Measurements from ENCODE around the gene KCNMA1.

The KCNMA1 gene

GRCh38 chr10:77380723-77381122, 256.9 kb downstream of the KCNMA1 start:
- Mint-ChIP-seq H3K27ac (no peak overlapping the region), H3K4me1 (ENCODE audit: low read depth) (no peaks in the 10 kb centered on the region), H3K9me3 (no peaks in the 10 kb centered on the region), H3K27me3 (ENCODE audit: low read depth) (peaks cover 13% of the 10 kb centered on the region), H3K4me3 (no peak overlapping the region), H3K36me3 (ENCODE audit: low read depth) (no peaks in the 10 kb centered on the region)

- Mint-ChIP-seq H3K27me3 (ENCODE audit: low read depth) (peaks cover 8% of the 10 kb centered on the region), H3K4me1 (ENCODE audit: low read depth) (no peaks in the 10 kb centered on the region), H3K9me3 (no peaks in the 10 kb centered on the region), H3K4me3 (no peak overlapping the region), H3K27ac (no peak overlapping the region), H3K36me3 (ENCODE audit: low read depth) (no peaks in the 10 kb centered on the region)
These were observed 257.4 kb downstream of the KCNMA1 start for GRCh38 chr10:77380191-77380590.

GRCh38 chr10:77378366-77379349, 258.9 kb downstream of the KCNMA1 start:
- no peaks in the 10 kb centered on the region for H3K9me3 Mint-ChIP-seq
- H3K4me3 Mint-ChIP-seq: no peak overlapping the region
- no peaks in the 10 kb centered on the region for H3K36me3 Mint-ChIP-seq (ENCODE audit: low read depth)
- H3K27me3 Mint-ChIP-seq (ENCODE audit: low read depth): peaks cover 8% of the 10 kb centered on the region
- H3K27ac Mint-ChIP-seq: no peak overlapping the region
- no peaks in the 10 kb centered on the region for H3K4me1 Mint-ChIP-seq (ENCODE audit: low read depth)

GRCh38 chr10:77377678-77378352, 259.8 kb downstream of the KCNMA1 start:
- no peaks in the 10 kb centered on the region for H3K4me1 Mint-ChIP-seq (ENCODE audit: low read depth)
- no peaks in the 10 kb centered on the region for H3K9me3 Mint-ChIP-seq
- no peak overlapping the region for H3K4me3 Mint-ChIP-seq
- no peak overlapping the region for H3K27ac Mint-ChIP-seq
- no peaks in the 10 kb centered on the region for H3K36me3 Mint-ChIP-seq (ENCODE audit: low read depth)
- H3K27me3 Mint-ChIP-seq (ENCODE audit: low read depth): peaks cover 8% of the 10 kb centered on the region

- H3K4me3 Mint-ChIP-seq: no peak overlapping the region
- H3K9me3 Mint-ChIP-seq: peaks cover 6% of the 10 kb centered on the region
- H3K36me3 Mint-ChIP-seq (ENCODE audit: low read depth): no peaks in the 10 kb centered on the region
- H3K27ac Mint-ChIP-seq: no peak overlapping the region
- peaks cover 8% of the 10 kb centered on the region for H3K27me3 Mint-ChIP-seq (ENCODE audit: low read depth)
- H3K4me1 Mint-ChIP-seq (ENCODE audit: low read depth): no peaks in the 10 kb centered on the region
These were observed 260.6 kb downstream of the KCNMA1 start for GRCh38 chr10:77377034-77377433.

- Mint-ChIP-seq H3K9me3 (peaks cover 14% of the 10 kb centered on the region), H3K4me3 (no peak overlapping the region), H3K27ac (no peak overlapping the region), H3K36me3 (ENCODE audit: low read depth) (no peaks in the 10 kb centered on the region), H3K27me3 (ENCODE audit: low read depth) (no peaks in the 10 kb centered on the region), H3K4me1 (ENCODE audit: low read depth) (no peaks in the 10 kb centered on the region)
These were observed 263.4 kb downstream of the KCNMA1 start for GRCh38 chr10:77374189-77374656.

- no peak overlapping the region for H3K27ac Mint-ChIP-seq
- no peaks in the 10 kb centered on the region for H3K4me1 Mint-ChIP-seq (ENCODE audit: low read depth)
- no peak overlapping the region for H3K4me3 Mint-ChIP-seq
- H3K9me3 Mint-ChIP-seq: peaks cover 14% of the 10 kb centered on the region
- H3K36me3 Mint-ChIP-seq (ENCODE audit: low read depth): no peaks in the 10 kb centered on the region
- no peaks in the 10 kb centered on the region for H3K27me3 Mint-ChIP-seq (ENCODE audit: low read depth)
These were observed 265.5 kb downstream of the KCNMA1 start for GRCh38 chr10:77371848-77372799.

GRCh38 chr10:77371421-77371820, 266.2 kb downstream of the KCNMA1 start:
- H3K4me1 Mint-ChIP-seq (ENCODE audit: low read depth): no peaks in the 10 kb centered on the region
- H3K4me3 Mint-ChIP-seq: no peak overlapping the region
- peaks cover 14% of the 10 kb centered on the region for H3K9me3 Mint-ChIP-seq
- no peaks in the 10 kb centered on the region for H3K36me3 Mint-ChIP-seq (ENCODE audit: low read depth)
- no peak overlapping the region for H3K27ac Mint-ChIP-seq
- H3K27me3 Mint-ChIP-seq (ENCODE audit: low read depth): no peaks in the 10 kb centered on the region

GRCh38 chr10:77368006-77368405, 269.6 kb downstream of the KCNMA1 start:
- H3K4me3 Mint-ChIP-seq: no peak overlapping the region
- no peak overlapping the region for H3K27ac Mint-ChIP-seq
- peaks cover 14% of the 10 kb centered on the region for H3K9me3 Mint-ChIP-seq
- no peaks in the 10 kb centered on the region for H3K4me1 Mint-ChIP-seq (ENCODE audit: low read depth)
- no peaks in the 10 kb centered on the region for H3K36me3 Mint-ChIP-seq (ENCODE audit: low read depth)
- no peaks in the 10 kb centered on the region for H3K27me3 Mint-ChIP-seq (ENCODE audit: low read depth)

GRCh38 chr10:77363210-77363609, 274.4 kb downstream of the KCNMA1 start:
- Mint-ChIP-seq H3K27ac (no peak overlapping the region), H3K4me1 (ENCODE audit: low read depth) (no peaks in the 10 kb centered on the region), H3K27me3 (ENCODE audit: low read depth) (no peaks in the 10 kb centered on the region), H3K4me3 (no peak overlapping the region), H3K9me3 (no peaks in the 10 kb centered on the region), H3K36me3 (ENCODE audit: low read depth) (no peaks in the 10 kb centered on the region)

GRCh38 chr10:77361831-77362230, 275.8 kb downstream of the KCNMA1 start:
- no peak overlapping the region for H3K4me3 Mint-ChIP-seq
- no peak overlapping the region for H3K27ac Mint-ChIP-seq
- H3K9me3 Mint-ChIP-seq: no peaks in the 10 kb centered on the region
- no peaks in the 10 kb centered on the region for H3K27me3 Mint-ChIP-seq (ENCODE audit: low read depth)
- H3K36me3 Mint-ChIP-seq (ENCODE audit: low read depth): no peaks in the 10 kb centered on the region
- H3K4me1 Mint-ChIP-seq (ENCODE audit: low read depth): no peaks in the 10 kb centered on the region

GRCh38 chr10:77361426-77361825, 276.2 kb downstream of the KCNMA1 start:
- H3K4me3 Mint-ChIP-seq: no peak overlapping the region
- H3K36me3 Mint-ChIP-seq (ENCODE audit: low read depth): no peaks in the 10 kb centered on the region

GRCh38 chr10:77360835-77361234, 276.8 kb downstream of the KCNMA1 start:
- Mint-ChIP-seq H3K36me3 (ENCODE audit: low read depth) (no peaks in the 10 kb centered on the region), H3K4me1 (ENCODE audit: low read depth) (no peaks in the 10 kb centered on the region), H3K27ac (no peak overlapping the region), H3K4me3 (no peak overlapping the region), H3K27me3 (ENCODE audit: low read depth) (no peaks in the 10 kb centered on the region), H3K9me3 (no peaks in the 10 kb centered on the region)

More at GRCh38 chr10:77361426-77361825, 276.2 kb downstream of the KCNMA1 start:
- Mint-ChIP-seq H3K27ac (no peak overlapping the region), H3K4me1 (ENCODE audit: low read depth) (no peaks in the 10 kb centered on the region), H3K27me3 (ENCODE audit: low read depth) (no peaks in the 10 kb centered on the region), H3K9me3 (no peaks in the 10 kb centered on the region)

GRCh38 chr10:77359950-77360520, 277.6 kb downstream of the KCNMA1 start:
- Mint-ChIP-seq H3K27me3 (ENCODE audit: low read depth) (no peaks in the 10 kb centered on the region), H3K36me3 (ENCODE audit: low read depth) (no peaks in the 10 kb centered on the region), H3K27ac (no peak overlapping the region)

More at GRCh38 chr10:77359950-77360520, 277.6 kb downstream of the KCNMA1 start:
- H3K9me3 Mint-ChIP-seq: no peaks in the 10 kb centered on the region
- H3K4me3 Mint-ChIP-seq: no peak overlapping the region
- H3K4me1 Mint-ChIP-seq (ENCODE audit: low read depth): no peaks in the 10 kb centered on the region

Data from T-helper 1 cell treated with Interleukin-12 subunit alpha and Interleukin-12 subunit beta and Interleukin-4 antibody, amounts not matched to agents 30 μg/mL and 1 μg/mL, for 36 hours (primary cell).